Epithelial cell of proximal tubule (primary cell): ENCODE measurements around the gene KIN. TPM values are rescaled to one million over a fixed set of nuclear protein-coding genes. Genes with fewer than 3 reads are reported as not detected.
"Not testable (repeated sequence)": the region's sequence is repeated elsewhere in the genome, so short reads cannot be mapped to it uniquely, and the experiment has no call there.

Source experiments
- DNase-seq: peaks from one replicate; pipeline ENCODE4 v3.0.0-alpha.2; 2011; ENCODE audit warnings: low read depth
- H3K4me3 ChIP-seq: 2 replicates; pipeline ENCODE4 v1.5.1; 2011; ENCODE audit warnings: low read depth, mild to moderate bottlenecking, low read length
- total RNA-seq: library from RNA; depleted of rRNA; stranded (reverse); fragments of >200 nt; gene quantifications from 2 replicates; pipeline ENCODE4 v1.2.3, GENCODE V29; 2015
- TF ChIP-seq, protein P1 (sequence below): conservative IDR thresholded peaks from 2 replicates; pipeline ENCODE4 v1.5.1; 2012; ENCODE audit warnings: low read depth, mild to moderate bottlenecking, low read length

The KIN gene
- total RNA-seq, 1 donor from 2014 or later, result 10.8 TPM

DNA sequence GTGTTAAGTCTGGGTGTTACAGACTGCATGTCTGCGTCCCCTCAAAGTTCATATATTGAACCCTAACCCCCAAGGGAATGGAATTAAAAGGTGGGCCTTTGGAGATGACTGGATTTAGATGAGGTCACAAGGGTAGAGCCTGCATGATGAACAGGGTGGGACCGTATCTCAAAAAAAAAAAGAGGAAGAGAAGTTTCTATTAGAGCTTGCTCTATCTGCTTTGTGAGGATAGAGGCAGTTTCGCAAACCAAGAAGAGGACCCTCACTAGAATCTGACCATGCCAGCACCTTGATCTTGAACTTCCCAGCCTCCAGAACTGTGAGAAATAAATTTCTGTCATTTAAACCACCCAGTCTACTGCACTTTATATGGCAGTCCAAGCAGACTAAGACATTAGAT lies 1.4 kb downstream of the KIN start:
- peak overlapping the region; percentile 96 for H3K4me3 ChIP-seq
- DNase-seq, result no peak
- TF ChIP-seq, protein P1, sequence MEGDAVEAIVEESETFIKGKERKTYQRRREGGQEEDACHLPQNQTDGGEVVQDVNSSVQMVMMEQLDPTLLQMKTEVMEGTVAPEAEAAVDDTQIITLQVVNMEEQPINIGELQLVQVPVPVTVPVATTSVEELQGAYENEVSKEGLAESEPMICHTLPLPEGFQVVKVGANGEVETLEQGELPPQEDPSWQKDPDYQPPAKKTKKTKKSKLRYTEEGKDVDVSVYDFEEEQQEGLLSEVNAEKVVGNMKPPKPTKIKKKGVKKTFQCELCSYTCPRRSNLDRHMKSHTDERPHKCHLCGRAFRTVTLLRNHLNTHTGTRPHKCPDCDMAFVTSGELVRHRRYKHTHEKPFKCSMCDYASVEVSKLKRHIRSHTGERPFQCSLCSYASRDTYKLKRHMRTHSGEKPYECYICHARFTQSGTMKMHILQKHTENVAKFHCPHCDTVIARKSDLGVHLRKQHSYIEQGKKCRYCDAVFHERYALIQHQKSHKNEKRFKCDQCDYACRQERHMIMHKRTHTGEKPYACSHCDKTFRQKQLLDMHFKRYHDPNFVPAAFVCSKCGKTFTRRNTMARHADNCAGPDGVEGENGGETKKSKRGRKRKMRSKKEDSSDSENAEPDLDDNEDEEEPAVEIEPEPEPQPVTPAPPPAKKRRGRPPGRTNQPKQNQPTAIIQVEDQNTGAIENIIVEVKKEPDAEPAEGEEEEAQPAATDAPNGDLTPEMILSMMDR, result no peak

DNA sequence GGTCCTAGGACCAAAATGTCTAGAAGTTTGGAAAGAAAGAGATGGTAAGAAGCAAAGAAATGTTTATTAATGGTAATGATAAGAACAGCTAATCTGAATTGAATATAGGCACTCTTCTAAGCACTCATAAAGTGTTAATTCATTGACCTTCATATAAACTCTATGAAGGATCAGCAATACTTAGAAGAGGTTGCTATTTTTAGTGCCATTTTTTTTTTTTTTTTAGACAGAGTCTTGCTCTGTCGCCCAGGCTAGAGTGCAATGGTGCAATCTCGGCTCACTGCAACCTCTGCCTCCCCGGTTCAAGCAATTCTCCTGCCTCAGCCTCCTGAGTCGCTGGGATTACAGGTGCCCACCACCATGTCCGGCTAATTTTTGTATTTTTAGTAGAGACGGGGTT lies 5.6 kb downstream of the KIN start:
- DNase-seq, H3K4me3 ChIP-seq: not testable (repeated sequence)

DNA sequence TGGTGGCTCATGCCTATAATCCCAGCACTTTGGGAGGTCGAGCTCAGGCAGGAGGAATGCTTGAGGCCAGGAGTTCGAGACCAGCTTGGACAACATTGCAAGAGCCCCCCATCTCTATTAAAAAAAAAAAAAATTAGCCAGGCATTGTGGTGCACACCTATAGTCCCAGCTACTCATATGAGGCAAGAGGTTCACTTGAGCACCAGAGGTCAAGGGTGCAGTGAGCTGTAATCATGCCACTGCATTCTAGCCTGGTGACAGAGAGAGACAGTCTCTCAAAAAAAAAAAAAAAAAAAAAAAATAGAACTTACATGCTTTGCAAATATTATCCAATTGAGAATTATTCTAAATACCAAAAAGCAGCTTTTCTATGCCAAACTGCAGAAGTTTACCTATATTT lies 11.0 kb downstream of the KIN start:
- TF ChIP-seq, protein P1, result no peak
- no peak for DNase-seq
- H3K4me3 ChIP-seq, result no peak overlapping the region

DNA sequence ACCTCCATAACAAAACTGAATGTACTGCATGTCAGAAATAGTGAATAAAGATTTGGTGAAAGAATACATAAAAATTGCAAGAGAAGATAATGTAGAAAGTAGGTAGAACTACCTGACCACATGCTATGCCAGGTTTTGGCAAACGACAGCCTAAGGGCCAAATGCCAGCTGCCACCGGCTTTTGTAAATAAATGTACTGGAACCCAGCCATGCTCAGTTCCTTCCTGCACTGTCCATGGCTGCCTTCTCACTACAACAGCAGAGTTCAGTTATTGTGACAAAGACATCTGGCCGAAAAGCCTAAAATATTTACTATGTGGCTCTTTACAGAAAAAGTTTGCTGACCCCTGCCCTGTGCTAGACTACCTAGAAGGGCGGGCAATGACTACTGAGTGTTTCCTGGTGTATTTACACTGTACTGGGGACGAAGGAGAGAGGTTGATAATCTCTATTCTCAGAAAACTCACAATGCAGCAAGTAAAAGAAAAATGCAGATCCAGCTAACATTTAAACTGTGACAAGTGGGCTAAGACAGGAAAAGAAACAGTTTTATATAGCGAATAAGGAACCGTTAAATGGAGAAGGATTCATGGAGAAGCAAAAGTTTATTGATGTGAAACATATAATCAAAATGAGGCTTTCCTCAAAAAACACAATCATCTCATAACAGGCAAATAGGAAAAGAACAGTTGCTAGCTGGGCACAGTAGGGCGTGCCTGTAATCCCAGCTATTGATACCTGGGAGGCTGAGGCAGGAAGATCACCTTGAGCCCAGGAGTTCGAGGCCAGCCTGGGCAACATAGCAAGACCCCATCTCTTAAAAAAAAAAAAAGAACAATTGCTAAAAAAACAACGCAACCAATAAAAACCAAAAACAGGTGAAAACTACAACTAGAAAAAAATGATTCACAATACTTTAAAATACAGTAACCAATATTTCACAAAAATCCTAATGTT lies 13.7 kb downstream of the KIN start:
- H3K4me3 ChIP-seq, result no peak overlapping the region
- DNase-seq, result no peak
- TF ChIP-seq, protein P1, result no peak

DNA sequence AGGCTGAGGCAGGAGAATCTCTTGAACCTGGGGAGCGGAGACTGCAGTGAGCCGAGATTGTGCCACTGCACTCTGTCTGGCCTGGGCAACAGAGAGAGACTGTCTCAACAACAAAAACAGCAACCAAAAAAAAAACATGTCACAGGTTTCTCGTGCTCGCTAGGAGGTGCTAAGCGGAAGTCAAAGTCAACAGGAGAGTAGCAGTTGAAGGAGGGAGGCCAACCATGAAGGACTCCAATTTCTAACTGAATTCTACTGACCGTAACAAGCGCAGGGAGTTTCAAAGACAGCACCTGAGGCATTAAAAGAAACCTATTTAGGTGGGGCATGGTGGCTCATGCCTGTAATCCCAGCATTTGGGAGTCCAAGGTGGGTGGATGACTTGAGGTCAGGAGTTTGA lies 19.4 kb downstream of the KIN start:
- H3K4me3 ChIP-seq, result no peak overlapping the region
- no peak for DNase-seq
- TF ChIP-seq, protein P1, result no peak

DNA sequence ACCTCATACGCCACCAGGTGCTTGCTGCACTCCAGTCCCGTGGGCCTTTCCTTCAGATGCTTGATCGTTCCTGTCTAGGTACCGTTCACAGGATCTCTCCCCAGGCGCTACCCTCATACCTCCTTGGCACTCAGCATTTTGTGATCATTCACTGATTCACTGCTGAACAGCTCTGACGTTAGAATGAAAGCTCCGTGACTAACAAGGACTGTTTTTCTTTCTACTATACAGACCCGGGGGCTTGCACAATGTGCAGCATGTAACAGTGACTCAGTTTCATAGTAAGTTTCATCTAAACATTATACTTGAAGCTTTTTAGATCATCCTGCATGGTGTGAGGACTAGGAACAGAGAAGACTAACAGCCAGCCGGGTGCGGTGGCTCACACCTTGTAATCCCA lies 20.6 kb downstream of the KIN start:
- DNase-seq, result no peak
- TF ChIP-seq, protein P1, result no peak
- no peak overlapping the region for H3K4me3 ChIP-seq

DNA sequence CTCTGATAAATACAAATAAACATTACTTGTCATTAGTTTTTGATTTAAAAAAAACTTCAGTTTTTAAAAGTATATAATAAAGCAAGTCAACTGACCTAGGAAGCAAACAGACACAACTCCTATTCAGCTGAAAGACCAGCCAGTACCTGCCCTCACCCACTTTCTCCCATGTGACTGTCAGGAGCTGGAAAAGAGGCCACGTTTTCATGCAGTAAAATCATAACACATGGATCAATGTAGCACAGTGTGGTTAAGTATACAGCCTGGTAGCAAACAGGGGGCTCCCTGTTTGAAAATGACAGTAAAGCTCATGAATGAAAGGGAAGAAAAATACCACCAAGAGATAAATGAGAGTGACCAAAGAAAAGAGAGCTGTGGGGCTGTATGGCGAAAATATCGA lies 21.6 kb downstream of the KIN start:
- no peak for DNase-seq
- TF ChIP-seq, protein P1, result no peak
- no peak overlapping the region for H3K4me3 ChIP-seq
